Measurements from ENCODE around the gene CACNA2D3. TPM values are rescaled to one million over a fixed set of nuclear protein-coding genes. Genes with fewer than 3 reads are reported as not detected.
A peak's percentile ranks its signal among the peaks of the same experiment; 100 is the strongest.

Gene CACNA2D3
- polyA plus RNA-seq, 3 donors = 8.3 to 21.5 (median 10.4) TPM

DNA sequence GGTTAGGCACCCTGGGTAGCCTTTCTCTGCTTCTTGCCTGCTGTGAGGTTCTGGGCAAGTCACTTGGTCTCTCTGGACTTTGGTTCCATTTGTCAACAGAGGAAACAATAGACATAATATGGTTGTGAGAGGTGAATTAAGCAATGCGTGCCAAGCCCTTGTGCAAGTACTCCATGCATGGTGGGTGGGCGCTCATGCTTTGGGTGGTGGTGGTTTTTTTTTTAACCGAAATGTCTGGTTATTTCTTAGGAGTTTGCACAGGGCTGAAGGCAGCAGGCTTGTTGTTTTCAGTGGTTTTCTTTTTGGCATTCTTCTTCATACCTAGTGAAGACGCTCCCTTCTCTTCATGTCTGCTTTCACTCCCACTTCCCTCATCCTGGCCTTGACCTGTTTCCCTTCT lies 889.7 kb downstream of the CACNA2D3 start:
- Mint-ChIP-seq H3K27ac (peak overlapping the region in 4 of 7 donors; percentile 10 to 54 (median 17)), H3K27me3 (ENCODE audit: low read depth in 3 of 3) (no peaks in the 10 kb centered on the region), H3K36me3 (peaks cover 73 to 90% of the 10 kb centered on the region in 2 donors), H3K9me3 (no peaks in the 10 kb centered on the region), H3K4me3 (no peak overlapping the region), H3K4me1 (peaks cover 6% of the 10 kb centered on the region)
- Histone ChIP-seq H3K9me3 (replicated peaks in 1 of 2; ENCODE audit: control insufficient read depth in 1 of 2, insufficient read depth in 1 of 2, low read length in 2 of 2) (no peaks in the 10 kb centered on the region), H3K27me3 (ENCODE audit: control insufficient read depth in 2 of 2, insufficient read depth in 2 of 2, low read length in 2 of 2) (no peaks in the 10 kb centered on the region), H3K4me3 (replicated peaks in 1 of 3; ENCODE audit: low read depth in 2 of 3, low read length in 3 of 3) (no peak overlapping the region), H3K27ac (ENCODE audit: low read depth in 1 of 2, low read length in 2 of 2) (no peak overlapping the region), H4K20me1 (ENCODE audit: insufficient read depth, low read length) (no peaks in the 10 kb centered on the region), H3K9ac (ENCODE audit: insufficient read depth, low read length, poor library complexity, severe bottlenecking) (no peak overlapping the region), H2AFZ (ENCODE audit: insufficient read depth, low read depth, low read length, poor library complexity, severe bottlenecking) (no peak overlapping the region), H3K79me2 (ENCODE audit: insufficient read depth, low read length) (no peaks in the 10 kb centered on the region), H3K4me2 (replicated peaks; ENCODE audit: extremely low read depth, low read length, poor library complexity, severe bottlenecking) (no peak overlapping the region), H3K4me1 (ENCODE audit: control insufficient read depth in 1 of 2, insufficient read depth in 2 of 2, low read length in 2 of 2) (no peaks in the 10 kb centered on the region), H3K36me3 (replicated peaks in 1 of 2; ENCODE audit: control insufficient read depth in 1 of 2, insufficient read depth in 2 of 2, low read length in 2 of 2) (peaks cover 73 to 100% of the 10 kb centered on the region in 2 donors)
- intact Hi-C loops (cut with micrococcal nuclease) = no loop called here
- no peak for DNase-seq
- 80% methylated on average over 1 of the region's 4 CpGs for WGBS (ENCODE audit: insufficient coverage)
- TF ChIP-seq, protein P1, sequence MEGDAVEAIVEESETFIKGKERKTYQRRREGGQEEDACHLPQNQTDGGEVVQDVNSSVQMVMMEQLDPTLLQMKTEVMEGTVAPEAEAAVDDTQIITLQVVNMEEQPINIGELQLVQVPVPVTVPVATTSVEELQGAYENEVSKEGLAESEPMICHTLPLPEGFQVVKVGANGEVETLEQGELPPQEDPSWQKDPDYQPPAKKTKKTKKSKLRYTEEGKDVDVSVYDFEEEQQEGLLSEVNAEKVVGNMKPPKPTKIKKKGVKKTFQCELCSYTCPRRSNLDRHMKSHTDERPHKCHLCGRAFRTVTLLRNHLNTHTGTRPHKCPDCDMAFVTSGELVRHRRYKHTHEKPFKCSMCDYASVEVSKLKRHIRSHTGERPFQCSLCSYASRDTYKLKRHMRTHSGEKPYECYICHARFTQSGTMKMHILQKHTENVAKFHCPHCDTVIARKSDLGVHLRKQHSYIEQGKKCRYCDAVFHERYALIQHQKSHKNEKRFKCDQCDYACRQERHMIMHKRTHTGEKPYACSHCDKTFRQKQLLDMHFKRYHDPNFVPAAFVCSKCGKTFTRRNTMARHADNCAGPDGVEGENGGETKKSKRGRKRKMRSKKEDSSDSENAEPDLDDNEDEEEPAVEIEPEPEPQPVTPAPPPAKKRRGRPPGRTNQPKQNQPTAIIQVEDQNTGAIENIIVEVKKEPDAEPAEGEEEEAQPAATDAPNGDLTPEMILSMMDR (IDR thresholded peaks at IDR 0.05) = no peak

DNA sequence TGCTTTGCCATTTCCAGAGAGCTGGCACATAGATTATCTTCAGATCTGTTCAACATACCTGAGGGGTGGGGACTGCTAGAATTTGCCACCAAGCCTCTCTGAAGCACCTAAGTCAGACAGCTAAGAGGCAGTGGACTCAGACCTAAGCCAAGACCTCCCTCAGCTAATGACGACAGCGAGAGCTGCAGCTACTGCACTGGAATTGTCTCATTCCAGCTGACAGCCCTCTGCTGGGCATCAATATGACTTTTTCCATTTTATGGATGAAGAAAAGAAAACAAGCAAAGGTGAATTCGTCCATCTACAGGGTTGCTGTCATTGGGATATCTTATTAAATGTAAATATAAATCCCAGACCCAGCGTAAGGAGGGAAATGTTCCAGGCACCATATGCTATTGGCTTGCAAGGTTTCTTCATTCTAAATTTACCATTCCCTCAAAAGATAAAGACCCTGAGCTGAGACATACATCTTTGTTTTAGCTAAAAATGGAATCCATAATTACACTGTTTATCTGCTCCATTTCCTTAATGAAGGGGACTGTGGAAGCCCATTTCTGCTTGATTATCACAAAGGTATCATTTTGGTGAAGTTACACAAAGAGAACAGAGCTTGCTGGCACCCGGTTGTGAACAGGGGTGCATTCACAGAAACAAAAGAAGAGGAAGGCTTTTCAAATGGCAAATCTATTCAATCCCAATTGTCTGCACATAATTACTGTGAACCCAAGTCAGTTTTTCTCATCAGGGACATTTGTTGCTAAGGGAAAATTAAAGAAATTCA lies 891.0 kb downstream of the CACNA2D3 start:
- Histone ChIP-seq H3K27ac (ENCODE audit: low read depth in 1 of 2, low read length in 2 of 2) (peak overlapping the region in 1 of 2 donors; percentile 5), H3K4me1 (ENCODE audit: control insufficient read depth in 1 of 2, insufficient read depth in 2 of 2, low read length in 2 of 2) (no peaks in the 10 kb centered on the region), H4K20me1 (ENCODE audit: insufficient read depth, low read length) (no peaks in the 10 kb centered on the region), H3K9me3 (replicated peaks in 1 of 2; ENCODE audit: control insufficient read depth in 1 of 2, insufficient read depth in 1 of 2, low read length in 2 of 2) (no peaks in the 10 kb centered on the region), H3K27me3 (ENCODE audit: control insufficient read depth in 2 of 2, insufficient read depth in 2 of 2, low read length in 2 of 2) (no peaks in the 10 kb centered on the region), H2AFZ (ENCODE audit: insufficient read depth, low read depth, low read length, poor library complexity, severe bottlenecking) (no peak overlapping the region), H3K4me3 (replicated peaks in 1 of 3; ENCODE audit: low read depth in 2 of 3, low read length in 3 of 3) (no peak overlapping the region), H3K79me2 (ENCODE audit: insufficient read depth, low read length) (no peaks in the 10 kb centered on the region), H3K36me3 (replicated peaks in 1 of 2; ENCODE audit: control insufficient read depth in 1 of 2, insufficient read depth in 2 of 2, low read length in 2 of 2) (peaks cover 73 to 100% of the 10 kb centered on the region in 2 donors), H3K4me2 (replicated peaks; ENCODE audit: extremely low read depth, low read length, poor library complexity, severe bottlenecking) (no peak overlapping the region), H3K9ac (ENCODE audit: insufficient read depth, low read length, poor library complexity, severe bottlenecking) (no peak overlapping the region)
- DNase-seq = no peak
- Mint-ChIP-seq H3K27ac (peak overlapping the region in 1 of 7 donors; percentile 60), H3K4me1 (peaks cover 6% of the 10 kb centered on the region), H3K9me3 (no peaks in the 10 kb centered on the region), H3K4me3 (no peak overlapping the region), H3K27me3 (ENCODE audit: low read depth in 3 of 3) (no peaks in the 10 kb centered on the region), H3K36me3 (peaks cover 70 to 86% of the 10 kb centered on the region in 2 donors)
- TF ChIP-seq, protein P1 (IDR thresholded peaks at IDR 0.05) = no peak
- WGBS (ENCODE audit: insufficient coverage) = no CpG with 5 or more reads among the region's 5 CpGs
- intact Hi-C loops (cut with micrococcal nuclease) = no loop called here

Measured in CD14-positive monocyte (primary cell).